ENCODE results near the gene TIMM17A.
"Not testable (repeated sequence)": the region's sequence is repeated elsewhere in the genome, so short reads cannot be mapped to it uniquely, and the experiment has no call there.

The TIMM17A gene

DNA sequence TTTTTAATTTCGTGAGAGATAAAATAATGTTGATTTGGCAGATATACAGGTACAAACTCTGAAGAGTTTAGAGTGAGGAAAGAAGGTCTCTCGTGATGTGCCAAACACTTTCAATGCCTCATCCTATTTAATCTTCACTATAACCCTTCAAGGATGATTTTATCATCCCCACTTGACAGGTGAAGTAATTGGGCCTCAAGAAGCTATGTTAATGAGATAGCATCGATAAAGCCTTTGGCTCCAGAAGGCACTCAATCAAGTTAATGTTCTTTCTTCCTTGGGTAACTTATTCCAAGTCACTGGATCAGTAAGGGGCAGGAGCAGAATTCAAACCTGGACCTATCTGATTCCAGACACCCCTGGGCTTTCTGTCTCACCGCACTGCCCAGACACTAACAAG is 16.2 kb upstream of the TIMM17A start:
- DNase-seq (ENCODE audit: low spot score): no peak
- in situ Hi-C loops (cut with MboI; ENCODE audit: low sequenced_read_pairs, unreplicated experiment): no loop called here
- TF ChIP-seq, protein P1, sequence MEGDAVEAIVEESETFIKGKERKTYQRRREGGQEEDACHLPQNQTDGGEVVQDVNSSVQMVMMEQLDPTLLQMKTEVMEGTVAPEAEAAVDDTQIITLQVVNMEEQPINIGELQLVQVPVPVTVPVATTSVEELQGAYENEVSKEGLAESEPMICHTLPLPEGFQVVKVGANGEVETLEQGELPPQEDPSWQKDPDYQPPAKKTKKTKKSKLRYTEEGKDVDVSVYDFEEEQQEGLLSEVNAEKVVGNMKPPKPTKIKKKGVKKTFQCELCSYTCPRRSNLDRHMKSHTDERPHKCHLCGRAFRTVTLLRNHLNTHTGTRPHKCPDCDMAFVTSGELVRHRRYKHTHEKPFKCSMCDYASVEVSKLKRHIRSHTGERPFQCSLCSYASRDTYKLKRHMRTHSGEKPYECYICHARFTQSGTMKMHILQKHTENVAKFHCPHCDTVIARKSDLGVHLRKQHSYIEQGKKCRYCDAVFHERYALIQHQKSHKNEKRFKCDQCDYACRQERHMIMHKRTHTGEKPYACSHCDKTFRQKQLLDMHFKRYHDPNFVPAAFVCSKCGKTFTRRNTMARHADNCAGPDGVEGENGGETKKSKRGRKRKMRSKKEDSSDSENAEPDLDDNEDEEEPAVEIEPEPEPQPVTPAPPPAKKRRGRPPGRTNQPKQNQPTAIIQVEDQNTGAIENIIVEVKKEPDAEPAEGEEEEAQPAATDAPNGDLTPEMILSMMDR (IDR thresholded peaks at IDR 0.05; ENCODE audit: borderline replicate concordance, control extremely low read depth, extremely low read depth, insufficient read depth, missing control alignments): no peak

DNA sequence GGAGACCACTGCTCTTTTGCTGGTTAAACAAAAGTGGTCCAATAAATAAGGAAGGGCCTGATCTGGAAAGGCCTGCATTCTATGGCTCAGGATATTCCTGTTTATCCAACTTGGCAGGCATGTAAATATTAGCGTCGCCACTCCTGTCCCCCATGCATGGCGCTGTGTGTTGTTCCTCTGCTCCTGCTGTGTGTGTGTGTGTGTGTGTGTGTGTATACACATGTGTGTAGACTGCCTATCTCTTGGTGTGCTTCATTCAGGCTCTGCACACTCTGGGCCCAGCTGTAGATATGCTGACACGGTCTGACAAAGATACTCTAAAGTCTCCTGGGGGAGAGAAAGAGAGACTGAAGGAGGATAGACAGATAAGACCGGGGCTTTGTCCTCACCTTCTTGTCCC is 15.7 kb upstream of the TIMM17A start:
- DNase-seq (ENCODE audit: low spot score): no peak
- TF ChIP-seq, protein P1 (IDR thresholded peaks at IDR 0.05; ENCODE audit: borderline replicate concordance, control extremely low read depth, extremely low read depth, insufficient read depth, missing control alignments): no peak
- in situ Hi-C loops (cut with MboI; ENCODE audit: low sequenced_read_pairs, unreplicated experiment): no loop called here

DNA sequence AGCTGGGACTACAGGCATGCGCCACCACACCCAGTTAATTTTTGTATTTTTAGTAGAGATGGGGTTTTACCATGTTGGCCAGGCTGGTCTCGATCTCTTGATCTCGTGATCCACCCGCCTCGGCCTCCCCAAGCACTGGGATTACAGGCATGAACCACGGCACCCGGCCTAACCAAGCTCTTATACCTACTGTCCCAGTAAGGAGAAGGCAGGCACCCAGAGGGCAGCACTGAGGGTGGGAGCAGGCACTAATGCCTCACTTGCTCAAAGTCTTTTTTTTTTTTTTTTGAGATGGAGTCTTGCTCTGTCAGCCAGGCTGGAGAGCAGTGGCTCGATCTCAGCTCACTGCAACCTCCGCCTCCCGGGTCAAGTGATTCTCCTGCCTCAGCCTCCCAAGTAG is 15.0 kb upstream of the TIMM17A start:
- DNase-seq (ENCODE audit: low spot score); in situ Hi-C loops (cut with MboI; ENCODE audit: low sequenced_read_pairs, unreplicated experiment): not testable (repeated sequence)

DNA sequence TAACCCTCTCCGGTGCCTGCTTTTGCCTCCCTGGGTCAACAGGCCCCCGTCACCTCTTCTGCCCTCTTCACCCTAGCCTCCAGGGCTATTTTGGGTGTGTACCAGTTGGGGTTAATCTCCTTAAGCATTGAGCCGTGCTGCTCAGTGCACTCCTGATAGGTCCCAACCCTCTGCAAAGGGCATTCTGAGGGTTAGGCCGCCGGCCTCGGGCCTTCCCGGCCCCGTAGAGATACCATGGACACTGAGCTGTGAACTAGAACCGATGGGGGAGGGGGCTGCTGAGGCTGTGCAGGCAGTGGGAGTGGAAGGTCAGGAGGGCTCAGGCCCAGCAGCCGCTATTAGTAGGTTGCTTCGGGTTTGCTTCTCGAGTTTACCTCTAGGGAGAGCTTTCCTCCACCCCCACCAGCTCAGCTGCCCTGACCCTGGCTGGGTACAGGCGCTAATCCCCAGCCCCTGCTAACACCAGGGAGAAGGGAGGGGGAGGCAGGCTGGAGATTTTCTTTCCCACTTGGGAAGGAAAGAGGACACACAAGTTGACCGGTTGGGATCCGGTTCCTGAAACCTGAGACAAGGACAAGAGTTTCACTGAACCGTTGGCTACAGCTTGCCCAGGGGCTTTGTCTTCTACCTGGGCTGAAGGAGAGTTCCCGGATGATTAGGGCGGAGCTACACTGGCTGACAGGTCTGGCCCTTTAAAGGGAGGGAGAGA is 13.7 kb upstream of the TIMM17A start:
- TF ChIP-seq, protein P1 (IDR thresholded peaks at IDR 0.05; ENCODE audit: borderline replicate concordance, control extremely low read depth, extremely low read depth, insufficient read depth, missing control alignments): no peak
- no peak for DNase-seq (ENCODE audit: low spot score)
- in situ Hi-C loops (cut with MboI; ENCODE audit: low sequenced_read_pairs, unreplicated experiment): no loop called here

DNA sequence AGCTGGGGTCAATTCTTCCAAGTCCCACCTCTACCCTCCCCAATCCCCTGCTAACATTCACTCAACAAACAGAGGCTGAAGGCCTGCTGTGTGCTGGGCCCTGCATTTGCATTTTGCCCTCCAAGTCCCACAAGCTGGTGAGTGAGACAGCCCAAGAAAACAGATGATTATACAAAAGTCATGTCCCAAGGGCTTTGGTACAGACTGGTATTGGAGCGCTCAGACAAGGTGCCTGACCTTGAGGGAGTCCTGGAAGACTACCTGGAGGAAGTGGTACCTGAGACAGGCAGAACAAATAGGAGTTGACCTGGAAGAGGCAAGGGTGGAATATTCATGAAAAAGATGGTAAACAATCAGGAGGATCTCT is 13.2 kb upstream of the TIMM17A start:
- DNase-seq (ENCODE audit: low spot score): no peak
- in situ Hi-C loops (cut with MboI; ENCODE audit: low sequenced_read_pairs, unreplicated experiment): no loop called here
- TF ChIP-seq, protein P1 (IDR thresholded peaks at IDR 0.05; ENCODE audit: borderline replicate concordance, control extremely low read depth, extremely low read depth, insufficient read depth, missing control alignments): no peak

DNA sequence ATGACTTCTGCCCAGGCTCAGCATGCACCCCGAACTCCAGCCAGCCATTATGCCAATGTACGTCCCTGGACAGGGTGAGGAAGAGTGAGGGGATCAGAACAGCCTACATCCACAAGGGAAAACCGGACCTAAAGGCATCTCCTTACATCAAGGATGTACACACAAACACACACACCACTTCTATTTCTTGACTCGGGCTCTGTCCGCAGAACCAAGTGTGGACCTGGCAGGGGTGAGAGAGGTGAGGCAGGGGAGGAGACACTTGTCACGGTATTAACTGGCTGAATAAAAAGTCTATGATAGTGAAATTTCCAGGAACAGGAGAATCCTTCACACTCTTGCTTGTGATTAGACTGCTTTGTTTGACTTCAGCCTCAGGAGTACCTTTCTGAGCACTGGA is 11.3 kb upstream of the TIMM17A start:
- TF ChIP-seq, protein P1 (IDR thresholded peaks at IDR 0.05; ENCODE audit: borderline replicate concordance, control extremely low read depth, extremely low read depth, insufficient read depth, missing control alignments): no peak
- in situ Hi-C loops (cut with MboI; ENCODE audit: low sequenced_read_pairs, unreplicated experiment): no loop called here

DNA sequence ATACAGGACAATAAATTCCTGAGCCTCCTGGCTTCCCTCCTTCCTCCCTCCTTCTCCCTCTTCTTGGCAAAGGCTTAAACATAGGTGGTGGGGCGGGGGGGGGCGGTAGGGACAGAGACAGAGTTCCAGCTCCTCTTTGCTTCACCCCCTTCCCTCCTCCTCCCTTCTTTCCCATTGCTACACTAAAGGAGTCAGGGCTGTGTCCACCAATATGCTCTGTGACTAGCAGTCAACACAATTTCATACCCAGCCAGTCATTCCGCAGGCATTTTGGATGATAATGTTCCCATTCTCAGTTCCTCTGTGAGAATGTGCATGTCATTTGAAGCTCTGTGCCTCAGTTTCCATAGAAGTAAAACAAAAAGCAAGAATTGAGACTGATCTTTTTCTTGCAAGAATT is 10.7 kb upstream of the TIMM17A start:
- in situ Hi-C loops (cut with MboI; ENCODE audit: low sequenced_read_pairs, unreplicated experiment): no loop called here
- TF ChIP-seq, protein P1 (IDR thresholded peaks at IDR 0.05; ENCODE audit: borderline replicate concordance, control extremely low read depth, extremely low read depth, insufficient read depth, missing control alignments): no peak

More for the DNA sequence above, 11.3 kb upstream of the TIMM17A start:
- DNase-seq (ENCODE audit: low spot score): no peak

More for the DNA sequence above, 10.7 kb upstream of the TIMM17A start:
- DNase-seq (ENCODE audit: low spot score): no peak

Data from GM13976 (cell line).